Mesenchymal stem cell (in vitro differentiated cells and primary cell): ENCODE measurements around the gene PIGT.

ENCODE experiments used
- DNase-seq: peaks from one replicate; pipeline ENCODE4 v3.0.0-alpha.2; 2013
- H2AFZ ChIP-seq: one replicate; pipeline ENCODE4 v1.6.1; 2013; ENCODE audit warnings: low read depth, mild to moderate bottlenecking, control low read depth, inconsistent platforms, low read length, moderate library complexity
- H2AK5ac ChIP-seq: 2 replicates; pipeline ENCODE4 v1.6.1; 2013; ENCODE audit warnings: low read length, moderate library complexity, mild to moderate bottlenecking, inconsistent platforms; ENCODE audit not compliant: severe bottlenecking
- H2BK120ac ChIP-seq: one replicate; pipeline ENCODE4 v1.6.1; 2013; ENCODE audit warnings: low read depth, mild to moderate bottlenecking, inconsistent platforms, low read length, moderate library complexity
- H2BK12ac ChIP-seq, 2 experiments: one replicate each; pipeline ENCODE4 v1.6.1; 2013; ENCODE audit warnings: inconsistent platforms in 2 of 2, low read length in 2 of 2, mild to moderate bottlenecking in 2 of 2, moderate library complexity in 2 of 2, control low read depth in 1 of 2
- H2BK15ac ChIP-seq: one replicate; pipeline ENCODE4 v1.6.1; 2013; ENCODE audit warnings: mild to moderate bottlenecking, low read depth, inconsistent platforms; ENCODE audit not compliant: poor library complexity, severe bottlenecking
- H2BK5ac ChIP-seq: 2 replicates; pipeline ENCODE4 v1.6.1; 2013; ENCODE audit warnings: low read depth, mild to moderate bottlenecking, low read length, control low read depth, inconsistent platforms; ENCODE audit not compliant: poor library complexity, severe bottlenecking
- H3K14ac ChIP-seq, 2 experiments: one replicate each; pipeline ENCODE4 v1.6.1; 2013; ENCODE audit warnings: inconsistent platforms in 2 of 2, low read length in 2 of 2, control low read depth in 1 of 2, mild to moderate bottlenecking in 1 of 2, moderate library complexity in 1 of 2
- H3K18ac ChIP-seq, 2 experiments: one replicate each; pipeline ENCODE4 v1.6.1; 2013; ENCODE audit warnings: inconsistent platforms in 2 of 2, low read length in 2 of 2, control low read depth in 1 of 2, low read depth in 1 of 2, mild to moderate bottlenecking in 1 of 2
- H3K23ac ChIP-seq, 2 experiments: one replicate each; pipeline ENCODE4 v1.6.1; 2013; ENCODE audit warnings: inconsistent platforms in 2 of 2, low read length in 2 of 2, mild to moderate bottlenecking in 2 of 2, moderate library complexity in 2 of 2, control low read depth in 1 of 2
- H3K27ac ChIP-seq: 2 replicates; pipeline ENCODE4 v1.5.1; 2013; ENCODE audit warnings: mild to moderate bottlenecking, moderate library complexity, low read length, control low read depth, inconsistent platforms; ENCODE audit not compliant: poor library complexity, severe bottlenecking
- H3K27me3 ChIP-seq, 2 experiments: 2 replicates each; pipeline versions ENCODE4 v1.6.1 to v1.7.0; 2013; ENCODE audit warnings: low read length in 2 of 2, mild to moderate bottlenecking in 2 of 2, moderate library complexity in 2 of 2, control low read depth in 1 of 2, inconsistent platforms in 1 of 2; ENCODE audit not compliant: control insufficient read depth in 1 of 2, insufficient read depth in 1 of 2
- H3K36me3 ChIP-seq, 2 experiments: 2 replicates each; pipeline versions ENCODE4 v1.6.1 to v1.7.0; 2013; ENCODE audit warnings: low read length in 2 of 2, control low read depth in 1 of 2, inconsistent platforms in 1 of 2, low read depth in 1 of 2, mild to moderate bottlenecking in 1 of 2; ENCODE audit not compliant: insufficient read depth in 2 of 2, control insufficient read depth in 1 of 2
- H3K4ac ChIP-seq, 2 experiments: one replicate each; pipeline ENCODE4 v1.6.1; 2013; ENCODE audit warnings: inconsistent platforms in 2 of 2, low read length in 2 of 2, mild to moderate bottlenecking in 2 of 2, moderate library complexity in 2 of 2, control low read depth in 1 of 2, low read depth in 1 of 2
- H3K4me1 ChIP-seq: 2 replicates; pipeline ENCODE4 v1.6.1; 2013; ENCODE audit warnings: low read depth, low read length, control low read depth; ENCODE audit not compliant: control insufficient read depth, insufficient read depth
- H3K4me2 ChIP-seq: 2 replicates; pipeline ENCODE4 v1.6.1; 2013; ENCODE audit warnings: low read length, mild to moderate bottlenecking, inconsistent platforms; ENCODE audit not compliant: poor library complexity, severe bottlenecking
- H3K4me3 ChIP-seq, 2 experiments: 2 replicates each; pipeline versions ENCODE4 v1.5.1 to v1.7.0; 2013; ENCODE audit warnings: low read length in 2 of 2, mild to moderate bottlenecking in 2 of 2, control low read depth in 1 of 2, low read depth in 1 of 2; ENCODE audit not compliant: insufficient read depth in 1 of 2
- H3K79me1 ChIP-seq: replicated peaks from 2 replicates; pipeline ENCODE4 v1.6.1; 2013; ENCODE audit warnings: mild to moderate bottlenecking, control low read depth, low read length, inconsistent platforms; ENCODE audit not compliant: poor library complexity, severe bottlenecking
- H3K9ac ChIP-seq: 2 replicates; pipeline ENCODE4 v1.7.0; 2013; ENCODE audit warnings: mild to moderate bottlenecking, low read length, moderate library complexity
- H3K9me3 ChIP-seq: 2 replicates; pipeline ENCODE4 v1.7.0; 2013; ENCODE audit warnings: mild to moderate bottlenecking, low read length; ENCODE audit not compliant: control insufficient read depth
- H4K8ac ChIP-seq: one replicate; pipeline ENCODE4 v1.6.1; 2013; ENCODE audit warnings: inconsistent platforms, mild to moderate bottlenecking, low read length, moderate library complexity
- H4K91ac ChIP-seq: one replicate; pipeline ENCODE4 v1.6.1; 2013; ENCODE audit warnings: mild to moderate bottlenecking, low read length, inconsistent platforms
- WGBS: methylation state at CpG from one replicate; pipeline ENCODE4 v1.1.7; 2013; ENCODE audit warnings: mixed read lengths; 5-methylcytosine and 5-hydroxymethylcytosine counted together

Gene PIGT

DNA sequence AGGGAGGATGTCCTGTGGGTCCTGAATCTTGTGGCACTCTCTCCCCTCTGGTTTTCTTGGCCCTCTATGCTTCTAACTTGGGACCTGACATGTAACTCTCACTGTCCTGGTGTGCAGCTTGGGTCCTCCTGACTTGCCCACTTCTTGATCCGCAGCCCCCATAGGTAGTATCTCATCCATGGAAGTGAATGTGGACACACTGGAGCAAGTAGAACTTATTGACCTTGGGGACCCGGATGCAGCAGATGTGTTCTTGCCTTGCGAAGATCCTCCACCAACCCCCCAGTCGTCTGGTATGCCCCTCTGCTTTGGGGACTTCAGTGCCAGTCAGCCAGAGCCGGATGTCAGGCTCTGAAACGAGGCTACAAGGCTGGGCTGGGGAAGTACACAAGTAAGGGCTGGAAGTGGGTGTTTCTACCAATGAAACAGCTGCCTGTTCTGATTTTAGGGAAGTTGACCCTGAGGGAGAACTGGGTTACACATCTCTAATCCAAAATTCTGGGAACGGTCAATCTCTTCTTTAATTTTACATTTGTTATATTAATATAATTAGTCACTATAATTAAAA lies 7.2 kb upstream of the PIGT start:
- no peak overlapping the region for H3K4ac ChIP-seq
- no peak overlapping the region for H3K4me2 ChIP-seq
- no peak overlapping the region for H3K18ac ChIP-seq
- H2AK5ac ChIP-seq: no peak overlapping the region
- no peak overlapping the region for H2BK120ac ChIP-seq
- H2BK15ac ChIP-seq: no peak overlapping the region
- H4K91ac ChIP-seq: no peak overlapping the region
- no peak overlapping the region for H3K27ac ChIP-seq
- no peak overlapping the region for H2BK5ac ChIP-seq
- H3K79me1 ChIP-seq: peaks cover 5% of the 10 kb centered on the region
- H3K4me1 ChIP-seq: peaks cover 14% of the 10 kb centered on the region
- no peak overlapping the region for H2AFZ ChIP-seq
- H3K9me3 ChIP-seq: no peaks in the 10 kb centered on the region
- 94% methylated on average over 6 of the region's 7 CpGs for WGBS
- H3K27me3 ChIP-seq: peaks cover 0 to 3% of the 10 kb centered on the region in 2 experiments
- H3K36me3 ChIP-seq: peaks cover 14 to 16% of the 10 kb centered on the region in 2 experiments
- no peak overlapping the region for H4K8ac ChIP-seq
- DNase-seq: no peak
- H3K14ac ChIP-seq: no peak overlapping the region
- no peak overlapping the region for H3K9ac ChIP-seq
- no peak overlapping the region for H3K4me3 ChIP-seq
- no peak overlapping the region for H3K23ac ChIP-seq
- no peak overlapping the region for H2BK12ac ChIP-seq

GRCh38 chr20:45409521-45410272 lies 6.2 kb upstream of the PIGT start:
- H3K23ac ChIP-seq: no peak overlapping the region
- no peak overlapping the region for H3K4me2 ChIP-seq
- no peaks in the 10 kb centered on the region for H3K9me3 ChIP-seq
- H4K91ac ChIP-seq: no peak overlapping the region
- H2BK15ac ChIP-seq: no peak overlapping the region
- H2AFZ ChIP-seq: no peak overlapping the region
- DNase-seq: no peak
- peaks cover 14 to 16% of the 10 kb centered on the region in 2 experiments for H3K36me3 ChIP-seq
- no peak overlapping the region for H3K9ac ChIP-seq
- H3K14ac ChIP-seq: no peak overlapping the region
- H2BK12ac ChIP-seq: no peak overlapping the region
- no peak overlapping the region for H3K27ac ChIP-seq
- H3K18ac ChIP-seq: no peak overlapping the region
- WGBS: 92% methylated on average over 5 of the region's 7 CpGs
- H2BK5ac ChIP-seq: no peak overlapping the region
- H3K4me1 ChIP-seq: peaks cover 14% of the 10 kb centered on the region
- peaks cover 5% of the 10 kb centered on the region for H3K79me1 ChIP-seq
- no peak overlapping the region for H3K4me3 ChIP-seq
- peaks cover 0 to 3% of the 10 kb centered on the region in 2 experiments for H3K27me3 ChIP-seq
- no peak overlapping the region for H3K4ac ChIP-seq
- H2AK5ac ChIP-seq: no peak overlapping the region
- no peak overlapping the region for H4K8ac ChIP-seq
- no peak overlapping the region for H2BK120ac ChIP-seq

GRCh38 chr20:45410887-45411286 lies 5.1 kb upstream of the PIGT start:
- peaks cover 9% of the 10 kb centered on the region for H3K4me1 ChIP-seq
- no peak overlapping the region for H3K18ac ChIP-seq
- no peak overlapping the region for H2BK5ac ChIP-seq
- peaks cover 14 to 15% of the 10 kb centered on the region in 2 experiments for H3K36me3 ChIP-seq
- no peak overlapping the region for H2AFZ ChIP-seq
- no peak overlapping the region for H2BK12ac ChIP-seq
- H3K79me1 ChIP-seq: peaks cover 5% of the 10 kb centered on the region
- no peak overlapping the region for H4K8ac ChIP-seq
- H3K23ac ChIP-seq: no peak overlapping the region
- H3K4me2 ChIP-seq: no peak overlapping the region
- H3K9ac ChIP-seq: no peak overlapping the region
- H2BK120ac ChIP-seq: no peak overlapping the region
- H2BK15ac ChIP-seq: no peak overlapping the region
- H3K9me3 ChIP-seq: no peaks in the 10 kb centered on the region
- no peaks in the 10 kb centered on the region for H3K27me3 ChIP-seq
- no peak overlapping the region for H3K27ac ChIP-seq
- H2AK5ac ChIP-seq: no peak overlapping the region
- no peak for DNase-seq
- no peak overlapping the region for H3K4ac ChIP-seq
- no peak overlapping the region for H3K4me3 ChIP-seq
- no peak overlapping the region for H4K91ac ChIP-seq
- no peak overlapping the region for H3K14ac ChIP-seq
- WGBS: 79% methylated on average over 8 of the region's 8 CpGs

- H3K79me1 ChIP-seq: peaks cover 9% of the 10 kb centered on the region
- no peak overlapping the region for H4K8ac ChIP-seq
- no peak overlapping the region for H2BK5ac ChIP-seq
- no peak for DNase-seq
- H3K18ac ChIP-seq: no peak overlapping the region
- no peak overlapping the region for H3K4me2 ChIP-seq
- H2BK120ac ChIP-seq: no peak overlapping the region
- WGBS: 83% methylated on average over 4 of the region's 5 CpGs
- no peak overlapping the region for H3K27ac ChIP-seq
- H3K9ac ChIP-seq: no peak overlapping the region
- peaks cover 12 to 14% of the 10 kb centered on the region in 2 experiments for H3K36me3 ChIP-seq
- H3K4ac ChIP-seq: no peak overlapping the region
- no peak overlapping the region for H2BK12ac ChIP-seq
- H2BK15ac ChIP-seq: no peak overlapping the region
- no peaks in the 10 kb centered on the region for H3K27me3 ChIP-seq
- no peak overlapping the region for H3K23ac ChIP-seq
- no peaks in the 10 kb centered on the region for H3K9me3 ChIP-seq
- no peak overlapping the region for H2AK5ac ChIP-seq
- H2AFZ ChIP-seq: no peak overlapping the region
- no peak overlapping the region for H3K14ac ChIP-seq
- peaks cover 5% of the 10 kb centered on the region for H3K4me1 ChIP-seq
- H3K4me3 ChIP-seq: no peak overlapping the region
- H4K91ac ChIP-seq: no peak overlapping the region
These were observed 3.3 kb upstream of the PIGT start for GRCh38 chr20:45412653-45413052.
